ENCODE results near the gene ALKBH4.
"Not testable (repeated sequence)": the region's sequence is repeated elsewhere in the genome, so short reads cannot be mapped to it uniquely, and the experiment has no call there.

ALKBH4 gene

GRCh38 chr7:102425639-102426267, 38.9 kb downstream of the ALKBH4 start:
- DNase-seq: no peak

DNA sequence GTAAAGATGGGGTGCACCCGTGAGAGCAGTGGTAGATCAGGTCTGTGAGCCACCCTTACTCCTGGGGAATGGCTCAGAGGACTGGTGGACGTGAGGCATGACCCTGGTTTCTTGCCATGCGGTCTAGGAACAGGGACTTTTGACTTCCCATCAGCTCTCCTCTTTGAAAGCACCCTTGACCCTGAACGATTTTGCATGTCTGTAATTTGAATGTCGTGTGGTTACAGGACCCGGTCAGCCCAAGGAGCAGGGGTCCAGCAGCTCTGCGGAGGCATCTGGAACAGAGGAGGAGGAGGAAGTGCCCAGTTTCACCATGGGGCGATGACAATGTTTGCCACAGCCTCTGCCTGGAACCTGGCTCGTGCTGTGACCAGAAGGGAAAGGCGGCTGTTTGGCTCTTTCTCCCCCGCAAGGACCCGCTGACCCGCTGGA, 39.9 kb downstream of the ALKBH4 start:
- no peak for DNase-seq

GRCh38 chr7:102424129-102424551, 40.5 kb downstream of the ALKBH4 start:
- no peak for DNase-seq

- no peak for DNase-seq
Observed at GRCh38 chr7:102421706-102422240, 42.9 kb downstream of the ALKBH4 start.

DNA sequence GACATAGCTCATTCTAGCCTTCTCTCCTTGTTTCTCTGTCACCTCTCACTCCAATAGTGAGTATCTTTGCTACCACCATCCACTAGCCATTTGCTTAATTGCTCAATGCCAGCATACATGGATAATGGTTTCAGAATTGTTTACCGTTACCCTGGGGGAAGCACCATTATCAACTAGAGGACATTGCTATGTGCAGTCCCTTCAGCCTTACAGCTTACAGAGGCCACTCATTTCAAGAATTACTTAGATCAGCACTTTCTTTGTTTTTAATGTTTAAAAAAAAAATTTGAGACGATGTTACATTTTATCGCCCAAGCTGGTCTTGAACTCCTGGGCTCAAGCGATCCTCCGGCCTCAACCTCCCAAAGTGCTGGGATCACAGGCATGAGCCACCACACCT, 46.1 kb downstream of the ALKBH4 start:
- no peak for DNase-seq

- no peak for DNase-seq
Observed at GRCh38 chr7:102417105-102417504, 47.6 kb downstream of the ALKBH4 start.

DNA sequence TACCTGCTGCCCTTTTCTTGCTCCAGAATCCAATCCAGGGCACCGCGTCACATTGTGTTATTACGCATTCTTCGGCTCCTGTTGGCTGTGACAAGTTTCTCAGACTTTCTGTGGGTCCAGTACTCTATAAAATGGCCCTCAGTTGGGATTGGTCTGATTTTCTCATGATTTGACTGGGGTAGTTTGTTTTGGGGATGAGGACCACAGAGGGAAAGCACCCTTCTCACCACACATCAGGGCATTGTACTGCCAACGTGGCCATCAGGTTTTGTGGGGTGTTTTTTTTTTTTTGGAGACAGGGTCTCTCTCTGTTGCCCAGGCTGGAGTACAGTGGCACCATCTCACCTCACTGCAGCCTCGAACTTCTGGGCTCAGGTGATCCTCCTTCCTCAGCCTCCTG, 48.3 kb downstream of the ALKBH4 start:
- DNase-seq: no peak

- no peak for DNase-seq
Observed at GRCh38 chr7:102415685-102416225, 48.9 kb downstream of the ALKBH4 start.

DNA sequence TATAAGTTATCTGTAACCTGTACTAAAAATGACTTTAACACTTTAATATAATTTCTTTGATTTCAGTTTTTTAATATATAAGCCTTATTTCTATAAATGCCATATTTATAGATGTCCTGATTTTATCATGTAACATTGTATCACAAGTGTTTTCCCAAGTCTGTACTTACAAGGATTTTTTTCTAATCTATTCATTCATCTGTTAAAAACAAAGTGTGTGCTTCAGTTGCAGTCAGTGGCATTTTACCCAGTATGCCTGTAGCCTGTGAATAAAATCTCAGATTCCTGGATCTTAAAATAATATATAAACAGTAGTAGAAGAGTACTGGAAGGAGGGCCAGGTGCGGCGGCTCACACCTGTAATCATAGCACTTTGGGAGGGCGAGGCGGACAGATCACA, 51.1 kb downstream of the ALKBH4 start:
- no peak for DNase-seq

GRCh38 chr7:102413091-102413490, 51.6 kb downstream of the ALKBH4 start:
- no peak for DNase-seq

DNA sequence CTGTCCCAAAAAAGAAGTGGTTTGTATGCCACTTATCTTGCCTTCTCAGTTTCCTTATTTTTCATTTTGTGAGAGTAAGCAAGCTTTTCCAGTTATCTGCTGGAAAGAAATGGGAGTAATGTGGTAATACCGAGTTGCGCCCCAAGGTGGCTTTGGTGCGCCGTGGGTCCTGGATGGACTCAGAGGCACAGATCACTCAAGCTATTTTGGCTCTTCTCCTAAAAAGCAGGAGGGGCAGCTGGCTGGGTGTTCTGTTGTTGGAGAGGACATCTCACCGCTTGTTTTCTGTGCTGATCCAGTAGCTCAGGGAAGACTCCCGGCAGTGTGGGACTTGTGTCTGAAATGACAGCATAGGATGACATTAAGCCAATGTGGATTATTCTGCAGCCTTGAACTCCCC, 52.1 kb downstream of the ALKBH4 start:
- DNase-seq: no peak

GRCh38 chr7:102410918-102411317, 53.7 kb downstream of the ALKBH4 start:
- no peak for DNase-seq

DNA sequence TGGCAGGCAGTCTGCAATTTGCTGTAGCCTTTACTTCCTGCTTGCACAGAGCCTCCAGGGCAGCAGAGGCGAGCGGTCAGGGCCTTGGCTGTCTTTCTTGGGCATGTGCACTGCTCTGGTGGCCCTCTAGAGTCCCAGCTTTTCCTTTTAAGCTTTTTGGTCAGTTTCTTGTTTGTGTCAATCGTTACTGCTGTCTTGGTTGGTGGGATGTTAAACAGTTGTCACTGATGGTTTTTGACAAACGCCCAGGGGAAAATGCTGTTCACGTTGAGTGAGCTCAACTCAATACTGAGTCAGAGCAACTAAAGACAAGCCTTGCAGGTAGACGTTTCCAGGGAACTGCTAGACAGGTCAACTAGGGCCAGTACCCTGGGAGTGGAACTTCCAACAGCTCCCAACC, 54.5 kb downstream of the ALKBH4 start:
- DNase-seq: no peak

GRCh38 chr7:102409340-102409739, 55.3 kb downstream of the ALKBH4 start:
- no peak for DNase-seq

- DNase-seq: not testable (repeated sequence)
Observed at GRCh38 chr7:102408530-102408929, 56.1 kb downstream of the ALKBH4 start.

DNA sequence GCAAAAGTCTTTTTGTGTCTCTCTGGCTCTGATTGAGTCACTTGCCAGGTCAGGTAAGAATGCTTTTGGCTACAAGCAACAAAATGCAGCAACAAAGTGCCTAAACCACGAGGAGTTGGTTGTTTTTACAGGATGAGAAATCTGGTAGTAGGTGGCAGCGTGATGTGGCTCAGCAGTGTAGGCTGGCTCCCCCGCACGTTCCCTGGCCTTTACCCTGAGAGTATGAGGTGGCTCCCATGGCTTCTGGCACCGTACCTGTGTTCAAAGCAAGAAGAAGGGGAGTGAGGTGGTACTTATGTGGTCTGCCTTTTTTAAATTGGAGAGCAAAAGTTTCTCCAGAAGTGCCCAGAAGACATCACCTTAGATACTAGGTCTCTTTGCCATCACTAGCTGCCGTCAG, 56.8 kb downstream of the ALKBH4 start:
- DNase-seq: no peak

All from KG1 (cell line).